Stimulated activated naive CD4-positive, alpha-beta T cell treated with Interleukin-2 at 50 U/mL for 16 hours (primary cell): ENCODE results near the gene MAGEA8.
"Not testable (repeated sequence)": the region's sequence is repeated elsewhere in the genome, so short reads cannot be mapped to it uniquely, and the experiment has no call there.

Experiments
- DNase-seq: peaks from one replicate; lab custom pipeline; 2025; lab: John Stamatoyannopoulos, UW

Gene MAGEA8

GRCh38 chrX:149881081-149881711 lies at the start of gene MAGEA8:
Gene MAGEA8 (plus strand): TSS chrX:149881183. CDS start chrX:149884273, 3,090 bp downstream.
- DNase-seq: no peak

- no peak for DNase-seq
Observed at GRCh38 chrX:149831473-149831872, 49.5 kb upstream of the MAGEA8 start.

DNA sequence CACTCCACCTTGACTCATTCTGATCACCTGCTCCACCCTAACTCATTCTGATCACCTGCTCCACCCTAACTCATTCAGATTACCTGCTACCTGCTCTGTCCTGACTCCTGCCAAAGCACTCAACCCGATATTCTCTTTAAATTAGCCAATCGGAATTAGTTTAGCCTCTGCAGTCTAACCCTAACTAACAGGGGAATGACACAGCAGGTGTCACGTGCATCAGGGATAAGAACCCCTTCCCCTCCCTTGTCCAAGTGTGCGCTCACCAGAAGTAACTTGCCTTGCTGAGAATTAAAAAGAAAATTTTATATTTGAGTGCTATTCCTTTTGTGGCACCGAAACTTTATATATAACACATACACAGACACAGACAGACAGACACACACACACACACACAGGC lies 44.3 kb upstream of the MAGEA8 start:
- DNase-seq: not testable (repeated sequence)

- no peak for DNase-seq
Observed at GRCh38 chrX:149837167-149837566, 43.8 kb upstream of the MAGEA8 start.

- no peak for DNase-seq
Observed at GRCh38 chrX:149837639-149838038, 43.3 kb upstream of the MAGEA8 start.

DNA sequence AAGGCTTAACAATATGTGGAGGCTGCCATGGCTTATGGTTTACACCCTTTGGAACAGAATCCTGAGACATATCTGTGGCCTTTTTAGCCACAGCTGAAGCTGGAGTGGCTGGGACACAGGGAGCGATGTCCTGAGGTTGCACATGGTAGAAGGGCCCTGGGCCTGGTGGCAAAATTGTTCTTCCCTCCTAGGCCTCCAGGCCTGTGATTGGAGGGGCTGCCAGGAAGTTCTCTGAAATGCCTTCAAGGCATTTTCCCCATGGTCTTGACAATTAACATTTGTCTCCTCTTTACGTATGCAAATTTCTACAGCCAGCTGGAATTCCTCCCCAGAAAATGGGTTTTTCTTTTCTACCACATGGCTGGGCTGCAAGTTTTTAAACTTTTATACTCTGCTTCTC lies 39.1 kb upstream of the MAGEA8 start:
- no peak for DNase-seq

GRCh38 chrX:149845385-149845784 lies 35.6 kb upstream of the MAGEA8 start:
- no peak for DNase-seq

GRCh38 chrX:149846789-149847188 lies 34.2 kb upstream of the MAGEA8 start:
- DNase-seq: no peak

GRCh38 chrX:149848855-149849254 lies 32.1 kb upstream of the MAGEA8 start:
- DNase-seq: no peak

DNA sequence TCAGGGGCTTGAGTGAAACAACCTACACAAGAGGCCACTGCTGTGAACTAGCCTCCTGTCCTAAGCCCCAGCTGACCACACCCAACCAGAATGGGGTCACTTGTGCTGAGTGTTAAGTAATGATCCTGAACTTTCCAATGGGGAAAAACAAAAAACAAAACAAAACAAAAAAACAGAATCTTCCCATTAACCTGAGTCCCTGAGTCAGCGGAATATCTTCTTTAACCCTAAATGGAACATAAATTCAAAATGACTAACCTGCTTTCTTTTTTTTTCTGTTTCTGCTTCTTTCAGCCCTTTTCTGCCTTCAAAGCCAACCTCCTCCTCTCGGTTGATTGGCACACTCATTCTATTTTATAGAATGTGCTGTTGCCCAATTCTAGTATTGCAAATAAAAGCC lies 31.2 kb upstream of the MAGEA8 start:
- DNase-seq: no peak

GRCh38 chrX:149851864-149852263 lies 29.1 kb upstream of the MAGEA8 start:
- no peak for DNase-seq

GRCh38 chrX:149853925-149854324 lies 27.1 kb upstream of the MAGEA8 start:
- no peak for DNase-seq

DNA sequence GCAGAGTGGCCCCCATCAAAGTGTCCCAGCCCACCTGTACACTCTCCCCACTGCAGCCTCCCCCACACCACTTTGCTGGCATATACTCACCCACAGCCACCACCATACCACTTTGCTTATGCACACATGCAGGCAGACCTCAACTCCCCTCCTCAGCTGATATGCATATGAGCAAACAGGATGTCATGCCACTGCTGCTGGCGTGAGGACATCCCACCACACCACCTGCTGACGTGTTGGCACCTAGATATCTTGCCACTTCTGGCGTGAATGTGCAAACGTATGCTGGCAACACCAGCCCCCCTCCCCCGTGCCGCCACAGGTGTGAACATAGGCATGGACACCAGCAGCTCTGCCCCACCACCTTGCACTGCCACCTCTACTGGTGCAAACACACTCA lies 22.4 kb upstream of the MAGEA8 start:
- no peak for DNase-seq

- DNase-seq: no peak
Observed at GRCh38 chrX:149860445-149860844, 20.5 kb upstream of the MAGEA8 start.

- no peak for DNase-seq
Observed at GRCh38 chrX:149865390-149865789, 15.6 kb upstream of the MAGEA8 start.

- DNase-seq: no peak
Observed at GRCh38 chrX:149867488-149867887, 13.5 kb upstream of the MAGEA8 start.

GRCh38 chrX:149870840-149871239 lies 10.1 kb upstream of the MAGEA8 start:
- DNase-seq: no peak

DNA sequence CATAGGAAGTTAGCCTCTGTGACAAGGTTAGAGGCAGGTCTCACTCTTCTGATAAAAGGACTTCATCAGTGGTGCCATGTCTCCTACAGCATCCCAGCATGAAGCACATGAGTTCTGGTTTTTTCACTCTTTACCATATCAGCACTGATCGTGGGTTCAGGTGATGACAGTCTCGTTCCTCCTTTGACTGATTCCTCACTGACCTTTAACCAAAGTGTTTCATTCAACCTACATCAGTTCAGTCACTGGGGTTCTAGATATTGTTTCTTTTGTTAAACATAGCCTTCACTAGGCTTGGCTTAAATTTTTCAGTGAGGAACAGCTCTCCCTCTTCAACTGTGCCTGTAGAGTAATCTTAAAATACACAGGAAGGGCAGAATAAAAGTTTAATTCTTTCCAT lies 9.6 kb upstream of the MAGEA8 start:
- DNase-seq: no peak

GRCh38 chrX:149871940-149872339 lies 9.0 kb upstream of the MAGEA8 start:
- peak; percentile 48 for DNase-seq

GRCh38 chrX:149877157-149877556 lies 3.8 kb upstream of the MAGEA8 start:
- DNase-seq: no peak

- DNase-seq: no peak
Observed at GRCh38 chrX:149877636-149878035, 3.3 kb upstream of the MAGEA8 start.

- not testable (repeated sequence) for DNase-seq
Observed at GRCh38 chrX:149890828-149891227, 9.8 kb downstream of the MAGEA8 start.

GRCh38 chrX:149898554-149898953 lies 17.6 kb downstream of the MAGEA8 start:
- DNase-seq: no peak
